Measurements from ENCODE around the gene ZNRF2. TPM values are rescaled to one million over a fixed set of nuclear protein-coding genes. Genes with fewer than 3 reads are reported as not detected.

Gene ZNRF2
- total and polyA plus RNA-seq, 2 of the 4 experiments (the other 2 are of a cell fraction), result 0.31 to 0.54 TPM

DNA sequence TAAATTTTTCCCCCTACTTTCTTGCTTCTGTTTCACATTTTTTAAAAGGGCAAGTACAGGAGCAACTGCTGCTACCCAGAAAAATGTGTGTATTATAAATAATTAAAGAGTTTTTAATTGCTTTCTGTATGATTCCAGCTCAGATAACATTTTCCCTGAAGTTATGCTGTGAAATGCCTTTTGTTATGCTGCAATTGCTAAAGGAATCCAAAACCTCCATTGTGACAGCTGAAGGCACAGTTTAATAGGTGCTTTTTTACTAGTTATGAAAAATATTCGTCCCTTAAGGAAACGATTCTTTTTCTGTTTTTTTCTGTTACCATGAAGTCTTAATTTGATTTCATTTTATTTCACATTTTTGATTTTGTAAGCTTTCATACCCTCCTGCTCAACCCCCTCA, 83.2 kb downstream of the ZNRF2 start:
- Histone ChIP-seq H2AK9ac (replicated peaks; ENCODE audit: low read depth, low read length, poor library complexity) (no peak overlapping the region), H3K4me1 (ENCODE audit: control insufficient read depth, insufficient read depth, low read length) (peaks cover 1% of the 10 kb centered on the region; the same call in 1 of the 2 replicates), H3K4me3 (ENCODE audit: insufficient read depth, low read depth, low read length) (no peak overlapping the region), H3K4ac (ENCODE audit: low read depth, low read length) (no peak overlapping the region), H3K14ac (replicated peaks; ENCODE audit: low read depth, low read length) (no peak overlapping the region), H3K36me3 (ENCODE audit: control insufficient read depth, insufficient read depth, low read length) (no peaks in the 10 kb centered on the region), H2AK5ac (ENCODE audit: low read depth, low read length) (no peak overlapping the region), H4K91ac (ENCODE audit: insufficient read depth, low read depth, low read length) (no peak overlapping the region), H2BK20ac (ENCODE audit: low read depth, low read length) (no peak overlapping the region), H2BK15ac (ENCODE audit: low read depth, low read length) (no peak overlapping the region), H3K4me2 (ENCODE audit: low read depth, low read length) (no peak overlapping the region), H3K9ac (ENCODE audit: low read depth, low read length) (no peak overlapping the region), H3K79me1 (ENCODE audit: low read depth in 1 of 2, low read length in 2 of 2) (no peaks in the 10 kb centered on the region), H4K20me1 (ENCODE audit: insufficient read depth, low read length) (no peaks in the 10 kb centered on the region), H3K56ac (ENCODE audit: extremely low read depth, insufficient read depth, low read length) (no peak overlapping the region), H3K9me1 (ENCODE audit: insufficient read depth, low read length) (no peaks in the 10 kb centered on the region; the same call in 1 of the 2 replicates), H3K27ac (ENCODE audit: insufficient read depth, low read length) (no peak overlapping the region), H4K5ac (ENCODE audit: low read depth, low read length) (no peak overlapping the region), H3K23ac (ENCODE audit: low read depth, low read length) (no peak overlapping the region), H3K9me3 (ENCODE audit: control insufficient read depth, insufficient read depth, low read length) (no peaks in the 10 kb centered on the region), H2BK120ac (ENCODE audit: low read depth, low read length) (no peak overlapping the region), H4K8ac (ENCODE audit: low read depth in 2 of 2, low read length in 2 of 2) (no peak overlapping the region), H2BK5ac (ENCODE audit: low read depth, low read length, poor library complexity, severe bottlenecking) (no peak overlapping the region), H3K27me3 (ENCODE audit: control insufficient read depth, insufficient read depth, low read length) (no peaks in the 10 kb centered on the region), H2AFZ (replicated peaks; ENCODE audit: low read length, poor library complexity) (no peak overlapping the region), H3K18ac (ENCODE audit: low read depth, low read length) (no peak overlapping the region)
- WGBS, 2 experiments (ENCODE audit: extremely low coverage in 2 of 2, insufficient read length in 1 of 2), result no CpG with 5 or more reads among the region's 2 CpGs
- ChIA-PET CTCF (no interaction called here), POLR2A (ENCODE audit: unreplicated experiment) (no interaction called here)
- in situ Hi-C loops (cut with MboI; ENCODE audit: low sequenced_read_pairs), result no loop called here
- no TSS peak for BruUV-seq (replicated peaks)
- DNase-seq (no peak), ATAC-seq (ENCODE audit: low read depth) (no peak)
- TF ChIP-seq MXI1 (IDR thresholded peaks at IDR 0.05; ENCODE audit: borderline replicate concordance, low read depth, low read length) (no peak), CHD1 (IDR thresholded peaks at IDR 0.05; ENCODE audit: low read depth, low read length) (no peak), POLR2A (IDR thresholded peaks at IDR 0.05; ENCODE audit: low read depth, low read length) (no peak), FOS (IDR thresholded peaks at IDR 0.05; ENCODE audit: low read depth, low read length) (no peak), SMC3 (IDR thresholded peaks at IDR 0.05; ENCODE audit: low read depth, low read length) (no peak), BHLHE40 (IDR thresholded peaks at IDR 0.05; ENCODE audit: low read depth, low read length) (no peak), CEBPB (IDR thresholded peaks at IDR 0.05; ENCODE audit: low read depth, low read length) (no peak), MAZ (IDR thresholded peaks at IDR 0.05; ENCODE audit: borderline replicate concordance, low read depth, low read length) (no peak), NFE2L2 (IDR thresholded peaks at IDR 0.05; ENCODE audit: low read depth, low read length) (no peak), RCOR1 (IDR thresholded peaks at IDR 0.05; ENCODE audit: insufficient replicate concordance, low read length) (no peak), MAFK (IDR thresholded peaks at IDR 0.05; ENCODE audit: low read depth, low read length) (no peak), RAD21 (IDR thresholded peaks at IDR 0.05; ENCODE audit: low read length) (no peak), RFX5 (IDR thresholded peaks at IDR 0.05; ENCODE audit: low read depth, low read length) (no peak)
- TF ChIP-seq, protein P1, sequence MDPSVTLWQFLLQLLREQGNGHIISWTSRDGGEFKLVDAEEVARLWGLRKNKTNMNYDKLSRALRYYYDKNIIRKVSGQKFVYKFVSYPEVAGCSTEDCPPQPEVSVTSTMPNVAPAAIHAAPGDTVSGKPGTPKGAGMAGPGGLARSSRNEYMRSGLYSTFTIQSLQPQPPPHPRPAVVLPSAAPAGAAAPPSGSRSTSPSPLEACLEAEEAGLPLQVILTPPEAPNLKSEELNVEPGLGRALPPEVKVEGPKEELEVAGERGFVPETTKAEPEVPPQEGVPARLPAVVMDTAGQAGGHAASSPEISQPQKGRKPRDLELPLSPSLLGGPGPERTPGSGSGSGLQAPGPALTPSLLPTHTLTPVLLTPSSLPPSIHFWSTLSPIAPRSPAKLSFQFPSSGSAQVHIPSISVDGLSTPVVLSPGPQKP (IDR thresholded peaks at IDR 0.05; ENCODE audit: borderline replicate concordance, low read depth, low read length), result no peak
- TF ChIP-seq, protein P2, sequence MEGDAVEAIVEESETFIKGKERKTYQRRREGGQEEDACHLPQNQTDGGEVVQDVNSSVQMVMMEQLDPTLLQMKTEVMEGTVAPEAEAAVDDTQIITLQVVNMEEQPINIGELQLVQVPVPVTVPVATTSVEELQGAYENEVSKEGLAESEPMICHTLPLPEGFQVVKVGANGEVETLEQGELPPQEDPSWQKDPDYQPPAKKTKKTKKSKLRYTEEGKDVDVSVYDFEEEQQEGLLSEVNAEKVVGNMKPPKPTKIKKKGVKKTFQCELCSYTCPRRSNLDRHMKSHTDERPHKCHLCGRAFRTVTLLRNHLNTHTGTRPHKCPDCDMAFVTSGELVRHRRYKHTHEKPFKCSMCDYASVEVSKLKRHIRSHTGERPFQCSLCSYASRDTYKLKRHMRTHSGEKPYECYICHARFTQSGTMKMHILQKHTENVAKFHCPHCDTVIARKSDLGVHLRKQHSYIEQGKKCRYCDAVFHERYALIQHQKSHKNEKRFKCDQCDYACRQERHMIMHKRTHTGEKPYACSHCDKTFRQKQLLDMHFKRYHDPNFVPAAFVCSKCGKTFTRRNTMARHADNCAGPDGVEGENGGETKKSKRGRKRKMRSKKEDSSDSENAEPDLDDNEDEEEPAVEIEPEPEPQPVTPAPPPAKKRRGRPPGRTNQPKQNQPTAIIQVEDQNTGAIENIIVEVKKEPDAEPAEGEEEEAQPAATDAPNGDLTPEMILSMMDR (conservative IDR thresholded peaks at IDR 0.05; ENCODE audit: low read depth, low read length), result no peak
- TF ChIP-seq, protein P3, sequence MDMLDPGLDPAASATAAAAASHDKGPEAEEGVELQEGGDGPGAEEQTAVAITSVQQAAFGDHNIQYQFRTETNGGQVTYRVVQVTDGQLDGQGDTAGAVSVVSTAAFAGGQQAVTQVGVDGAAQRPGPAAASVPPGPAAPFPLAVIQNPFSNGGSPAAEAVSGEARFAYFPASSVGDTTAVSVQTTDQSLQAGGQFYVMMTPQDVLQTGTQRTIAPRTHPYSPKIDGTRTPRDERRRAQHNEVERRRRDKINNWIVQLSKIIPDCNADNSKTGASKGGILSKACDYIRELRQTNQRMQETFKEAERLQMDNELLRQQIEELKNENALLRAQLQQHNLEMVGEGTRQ (IDR thresholded peaks at IDR 0.05; ENCODE audit: low read depth, low read length), result no peak
- intact Hi-C loops (cut with micrococcal nuclease), result no loop called here
- dilution Hi-C loops (cut with HindIII; ENCODE audit: low sequenced_read_pairs, unreplicated experiment), result no loop called here

All from IMR-90 (cell line).